ENCODE data around the gene NSUN6. TPM values are rescaled to one million over a fixed set of nuclear protein-coding genes. Genes with fewer than 3 reads are reported as not detected.

The NSUN6 gene
- total RNA-seq, 1 donor = 4.7 TPM

DNA sequence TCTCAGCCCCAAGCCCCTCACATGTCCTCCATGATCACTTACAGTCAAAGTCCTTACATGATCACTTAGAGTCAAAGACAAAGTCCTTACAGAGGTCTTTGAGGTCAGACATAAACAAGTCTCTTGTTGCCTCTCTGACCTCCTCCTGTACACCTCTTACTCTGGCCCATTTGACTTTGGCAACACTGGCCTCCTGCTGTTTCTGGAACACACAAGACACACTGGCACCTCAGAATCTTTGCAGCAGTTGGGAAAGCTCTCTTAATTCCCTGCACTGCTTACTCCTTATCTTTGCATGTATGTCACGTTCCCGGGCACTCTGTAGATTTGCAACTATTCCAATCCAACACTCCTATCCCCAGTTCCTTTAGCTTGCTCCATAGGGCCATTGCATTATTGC, 102.3 kb downstream of the NSUN6 start:
- no peak overlapping the region for H2AFZ ChIP-seq (ENCODE audit: low read length)
- no peak for DNase-seq (ENCODE audit: insufficient read length, low spot score, missing footprints)

DNA sequence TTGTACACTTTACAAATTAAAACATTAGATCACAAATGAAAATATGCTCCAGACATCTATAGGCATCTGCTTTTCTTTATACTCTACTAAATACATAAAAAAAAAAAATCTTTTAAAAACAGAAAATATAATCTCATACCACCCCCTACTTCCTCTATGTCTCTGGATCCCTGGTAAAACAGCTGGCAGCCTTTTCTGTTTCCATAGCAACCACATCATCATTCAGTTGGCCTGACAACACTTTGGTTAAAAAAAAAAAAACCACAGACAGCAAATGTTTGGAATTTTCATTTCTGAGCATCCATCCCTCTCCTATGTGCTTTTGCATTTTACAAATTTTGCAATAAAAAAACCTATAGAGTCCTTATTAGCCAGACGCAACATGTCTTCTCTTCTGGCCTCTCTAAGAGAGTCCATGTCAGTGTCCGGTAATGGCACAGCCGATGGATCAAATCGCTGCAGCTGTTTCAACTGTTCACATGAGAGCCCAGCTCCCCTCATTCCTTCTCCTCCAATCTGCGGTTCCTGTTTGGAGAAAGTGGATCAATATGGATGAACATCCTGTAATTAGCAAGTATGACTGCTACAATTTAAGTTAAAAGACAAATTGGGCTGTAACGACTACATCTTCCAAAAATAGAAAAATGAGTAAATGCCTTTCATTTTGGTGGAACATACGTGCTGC, 105.6 kb downstream of the NSUN6 start:
- no peaks in the 10 kb centered on the region for H3K36me3 ChIP-seq (ENCODE audit: insufficient read depth, low read length)
- H3K4me2 ChIP-seq (ENCODE audit: insufficient read depth, low read length) = no peak overlapping the region
- peak; percentile 26 for DNase-seq (ENCODE audit: insufficient read length, low spot score, missing footprints)

More for the DNA sequence above, 102.3 kb downstream of the NSUN6 start:
- H3K4me2 ChIP-seq (ENCODE audit: insufficient read depth, low read length) = no peak overlapping the region
- H3K79me2 ChIP-seq (ENCODE audit: insufficient read depth, low read length) = no peaks in the 10 kb centered on the region
- H3K4me3 ChIP-seq (ENCODE audit: insufficient read depth, low read length) = no peak overlapping the region
- no peaks in the 10 kb centered on the region for H3K36me3 ChIP-seq (ENCODE audit: insufficient read depth, low read length)
- TF ChIP-seq, protein P1, sequence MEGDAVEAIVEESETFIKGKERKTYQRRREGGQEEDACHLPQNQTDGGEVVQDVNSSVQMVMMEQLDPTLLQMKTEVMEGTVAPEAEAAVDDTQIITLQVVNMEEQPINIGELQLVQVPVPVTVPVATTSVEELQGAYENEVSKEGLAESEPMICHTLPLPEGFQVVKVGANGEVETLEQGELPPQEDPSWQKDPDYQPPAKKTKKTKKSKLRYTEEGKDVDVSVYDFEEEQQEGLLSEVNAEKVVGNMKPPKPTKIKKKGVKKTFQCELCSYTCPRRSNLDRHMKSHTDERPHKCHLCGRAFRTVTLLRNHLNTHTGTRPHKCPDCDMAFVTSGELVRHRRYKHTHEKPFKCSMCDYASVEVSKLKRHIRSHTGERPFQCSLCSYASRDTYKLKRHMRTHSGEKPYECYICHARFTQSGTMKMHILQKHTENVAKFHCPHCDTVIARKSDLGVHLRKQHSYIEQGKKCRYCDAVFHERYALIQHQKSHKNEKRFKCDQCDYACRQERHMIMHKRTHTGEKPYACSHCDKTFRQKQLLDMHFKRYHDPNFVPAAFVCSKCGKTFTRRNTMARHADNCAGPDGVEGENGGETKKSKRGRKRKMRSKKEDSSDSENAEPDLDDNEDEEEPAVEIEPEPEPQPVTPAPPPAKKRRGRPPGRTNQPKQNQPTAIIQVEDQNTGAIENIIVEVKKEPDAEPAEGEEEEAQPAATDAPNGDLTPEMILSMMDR (IDR thresholded peaks at IDR 0.05; ENCODE audit: extremely low read depth, low read depth, low read length) = no peak
- H3K27ac ChIP-seq (ENCODE audit: low read depth, low read length) = no peak overlapping the region
- H3K9me3 ChIP-seq (ENCODE audit: low read depth, low read length) = no peaks in the 10 kb centered on the region
- no peaks in the 10 kb centered on the region for H3K4me1 ChIP-seq (ENCODE audit: insufficient read depth, low read length)
- no peaks in the 10 kb centered on the region for H4K20me1 ChIP-seq (ENCODE audit: insufficient read depth, low read length)
- H3K27me3 ChIP-seq (ENCODE audit: insufficient read depth, low read length) = no peaks in the 10 kb centered on the region

DNA sequence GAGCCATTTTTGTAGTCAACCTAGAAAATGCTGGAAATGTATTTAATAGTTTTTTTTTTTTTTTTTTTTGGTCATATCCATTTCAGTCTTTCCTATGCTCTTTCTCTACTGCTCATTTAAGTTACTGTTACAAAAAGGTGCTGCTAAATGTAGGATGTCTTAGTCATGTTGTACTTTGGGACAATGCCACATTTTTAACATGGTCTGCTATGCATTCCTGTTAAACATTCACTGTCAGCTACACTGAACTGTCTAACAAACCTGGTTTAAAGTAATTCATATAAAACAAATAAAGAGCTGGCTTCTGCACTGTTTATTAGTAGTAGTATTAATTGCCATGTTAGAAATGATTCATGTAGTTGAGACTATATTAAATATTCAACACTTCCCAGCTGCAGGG, 108.6 kb downstream of the NSUN6 start:
- Histone ChIP-seq H3K79me2 (ENCODE audit: insufficient read depth, low read length) (no peaks in the 10 kb centered on the region), H3K4me2 (ENCODE audit: insufficient read depth, low read length) (no peak overlapping the region), H3K9me3 (ENCODE audit: low read depth, low read length) (no peaks in the 10 kb centered on the region), H4K20me1 (ENCODE audit: insufficient read depth, low read length) (no peaks in the 10 kb centered on the region), H3K27ac (ENCODE audit: low read depth, low read length) (no peak overlapping the region), H3K4me3 (ENCODE audit: insufficient read depth, low read length) (no peak overlapping the region), H3K36me3 (ENCODE audit: insufficient read depth, low read length) (no peaks in the 10 kb centered on the region), H2AFZ (ENCODE audit: low read length) (no peak overlapping the region), H3K27me3 (ENCODE audit: insufficient read depth, low read length) (no peaks in the 10 kb centered on the region), H3K4me1 (ENCODE audit: insufficient read depth, low read length) (no peaks in the 10 kb centered on the region)
- TF ChIP-seq, protein P1 (IDR thresholded peaks at IDR 0.05; ENCODE audit: extremely low read depth, low read depth, low read length) = no peak
- DNase-seq (ENCODE audit: insufficient read length, low spot score, missing footprints) = no peak

More for the DNA sequence above, 105.6 kb downstream of the NSUN6 start:
- H2AFZ ChIP-seq (ENCODE audit: low read length) = no peak overlapping the region
- TF ChIP-seq, protein P1 (IDR thresholded peaks at IDR 0.05; ENCODE audit: extremely low read depth, low read depth, low read length) = no peak
- H3K4me3 ChIP-seq (ENCODE audit: insufficient read depth, low read length) = no peak overlapping the region
- H3K27me3 ChIP-seq (ENCODE audit: insufficient read depth, low read length) = no peaks in the 10 kb centered on the region
- H3K9me3 ChIP-seq (ENCODE audit: low read depth, low read length) = no peaks in the 10 kb centered on the region
- H4K20me1 ChIP-seq (ENCODE audit: insufficient read depth, low read length) = no peaks in the 10 kb centered on the region
- no peak overlapping the region for H3K27ac ChIP-seq (ENCODE audit: low read depth, low read length)
- H3K79me2 ChIP-seq (ENCODE audit: insufficient read depth, low read length) = no peaks in the 10 kb centered on the region
- no peaks in the 10 kb centered on the region for H3K4me1 ChIP-seq (ENCODE audit: insufficient read depth, low read length)

GRCh38 chr10:18540195-18540594, 111.2 kb downstream of the NSUN6 start:
- Histone ChIP-seq H3K27ac (ENCODE audit: low read depth, low read length) (no peak overlapping the region), H4K20me1 (ENCODE audit: insufficient read depth, low read length) (no peaks in the 10 kb centered on the region)
- TF ChIP-seq, protein P1 (IDR thresholded peaks at IDR 0.05; ENCODE audit: extremely low read depth, low read depth, low read length) = no peak

More at GRCh38 chr10:18540195-18540594, 111.2 kb downstream of the NSUN6 start:
- Histone ChIP-seq H2AFZ (ENCODE audit: low read length) (no peak overlapping the region), H3K79me2 (ENCODE audit: insufficient read depth, low read length) (no peaks in the 10 kb centered on the region), H3K27me3 (ENCODE audit: insufficient read depth, low read length) (no peaks in the 10 kb centered on the region), H3K4me2 (ENCODE audit: insufficient read depth, low read length) (no peak overlapping the region), H3K36me3 (ENCODE audit: insufficient read depth, low read length) (no peaks in the 10 kb centered on the region), H3K4me3 (ENCODE audit: insufficient read depth, low read length) (no peak overlapping the region), H3K9me3 (ENCODE audit: low read depth, low read length) (no peaks in the 10 kb centered on the region), H3K4me1 (ENCODE audit: insufficient read depth, low read length) (no peaks in the 10 kb centered on the region)
- no peak for DNase-seq (ENCODE audit: insufficient read length, low spot score, missing footprints)

Measured in osteoblast (primary cell).